NK-92 (cell line): Measurements from ENCODE around the gene FIBP.

Experiments
- DNase-seq: peaks from one replicate; lab custom pipeline; 2025; ENCODE audit not compliant: unreplicated experiment; lab: John Stamatoyannopoulos, UW

FIBP gene

DNA sequence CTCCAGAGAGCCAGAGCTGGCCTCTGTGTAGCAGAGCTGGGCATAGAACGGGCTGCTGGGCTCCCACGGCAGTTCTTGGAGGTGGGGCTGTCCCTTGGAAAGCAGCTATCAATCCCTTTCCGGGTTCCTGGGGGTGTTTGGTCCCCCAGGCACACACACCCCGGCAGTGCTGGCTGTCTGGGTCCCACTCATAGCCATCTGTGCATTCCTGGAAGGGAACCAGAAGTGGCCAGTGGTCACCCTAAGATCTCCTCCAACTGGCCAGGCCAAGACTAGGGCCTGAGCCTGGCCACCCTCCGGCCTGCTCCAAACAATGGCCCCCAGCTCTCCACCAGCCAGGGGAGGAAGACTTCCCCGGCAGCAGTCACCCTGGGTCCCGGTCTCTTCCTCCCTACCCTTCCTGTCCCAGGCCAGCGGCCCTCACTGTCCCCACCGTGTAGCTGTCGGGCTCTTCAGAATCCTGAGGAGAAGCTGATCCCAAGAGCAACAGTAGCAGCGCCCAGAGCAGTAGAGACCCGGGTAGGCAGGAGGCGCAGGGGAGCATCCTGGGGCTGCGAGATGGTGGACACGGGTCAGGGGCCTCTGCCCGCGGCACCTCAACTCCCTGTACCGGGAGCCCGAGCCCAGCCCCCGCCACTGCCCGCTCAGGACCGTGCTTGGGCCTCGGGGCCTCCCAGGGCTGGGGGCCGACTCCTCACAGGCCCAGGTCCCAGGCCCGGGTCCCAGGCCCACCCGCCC, 16.3 kb downstream of the FIBP start:
- no peak for DNase-seq

DNA sequence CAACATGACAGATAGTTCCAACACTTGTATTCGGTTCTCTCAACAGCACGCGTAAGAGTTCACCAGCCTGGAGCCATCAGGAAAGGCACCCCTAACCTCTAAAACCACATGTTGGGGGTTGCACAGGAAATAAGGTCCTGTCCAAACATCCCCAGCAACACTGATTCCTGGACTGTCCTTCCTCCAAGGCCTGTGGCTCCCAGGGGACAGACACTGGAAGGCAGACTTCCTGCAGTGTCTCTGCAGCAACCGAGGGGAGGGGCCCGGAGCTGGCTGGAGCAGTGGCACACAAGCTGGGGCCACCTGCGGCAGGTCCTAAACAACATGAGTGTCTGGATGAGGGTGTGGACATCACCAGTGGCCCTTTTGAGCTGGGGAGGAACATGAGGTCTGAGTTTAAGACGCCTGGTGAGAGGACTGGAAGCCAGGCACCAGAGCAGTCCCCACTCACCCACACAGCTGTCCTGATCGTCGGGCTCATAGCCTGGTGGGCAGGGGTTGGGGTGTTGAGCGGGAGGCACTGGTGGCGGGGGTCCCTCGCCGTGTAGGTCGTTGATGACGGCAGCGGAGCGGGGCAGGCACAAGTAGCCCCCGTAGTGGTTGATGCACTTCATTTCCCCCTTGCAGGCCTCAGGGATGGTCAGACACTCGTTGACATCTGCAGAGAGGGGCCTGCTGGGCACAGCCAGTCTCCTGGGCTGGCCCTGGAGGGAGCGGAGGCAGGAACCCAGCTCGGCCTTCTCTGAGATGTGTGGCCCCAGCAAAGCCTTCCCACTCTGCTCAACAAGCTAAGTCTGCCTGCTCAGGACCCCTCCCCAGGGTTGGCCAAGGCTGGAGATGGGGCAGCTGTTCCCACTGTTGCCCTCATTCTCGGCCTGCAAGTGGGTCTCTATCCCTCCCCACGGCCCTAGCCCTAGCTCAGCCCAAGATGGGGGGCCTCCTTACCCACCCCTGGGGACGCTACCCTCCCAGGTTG, 17.3 kb downstream of the FIBP start:
- DNase-seq: no peak

DNA sequence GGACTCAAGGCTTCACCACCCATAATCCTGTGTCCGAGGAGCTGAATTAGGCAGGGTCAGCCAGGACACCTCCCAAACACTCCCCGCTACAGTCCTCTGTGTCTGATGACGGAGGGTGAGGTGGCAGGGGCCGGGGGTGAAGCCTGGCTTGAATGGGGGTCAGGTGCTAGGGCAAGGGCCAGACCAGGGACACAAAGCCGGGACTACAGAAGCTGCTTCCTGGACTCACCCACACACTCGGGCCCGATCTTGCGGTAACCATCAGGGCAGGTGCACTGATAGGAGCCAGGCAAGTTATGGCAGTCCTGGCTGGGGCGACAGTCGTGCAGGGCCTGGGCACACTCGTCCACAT, 18.0 kb downstream of the FIBP start:
- DNase-seq: no peak

- DNase-seq: no peak
These were observed 18.5 kb downstream of the FIBP start for GRCh38 chr11:65869643-65870306.

DNA sequence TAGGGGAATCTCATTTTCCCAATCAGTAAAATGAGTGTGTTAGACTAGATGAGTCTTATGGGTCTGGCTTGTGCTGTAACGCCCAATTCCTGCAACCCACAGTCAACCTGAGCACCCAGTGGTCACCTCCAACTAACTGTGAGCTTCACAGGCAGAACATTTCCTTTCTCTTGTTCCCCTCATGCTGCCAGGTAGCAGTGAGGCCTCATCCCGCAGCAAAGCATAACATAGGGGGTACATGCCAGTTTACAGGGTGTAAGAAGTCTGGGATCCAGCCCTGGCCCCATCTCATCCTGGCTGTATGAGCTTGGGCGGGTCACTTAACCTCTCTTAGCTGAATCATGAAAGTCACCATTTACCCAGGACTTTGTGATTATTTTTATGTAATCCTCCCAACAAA, 19.4 kb downstream of the FIBP start:
- no peak for DNase-seq

- DNase-seq: no peak
These were observed 20.1 kb downstream of the FIBP start for GRCh38 chr11:65868076-65868667.

DNA sequence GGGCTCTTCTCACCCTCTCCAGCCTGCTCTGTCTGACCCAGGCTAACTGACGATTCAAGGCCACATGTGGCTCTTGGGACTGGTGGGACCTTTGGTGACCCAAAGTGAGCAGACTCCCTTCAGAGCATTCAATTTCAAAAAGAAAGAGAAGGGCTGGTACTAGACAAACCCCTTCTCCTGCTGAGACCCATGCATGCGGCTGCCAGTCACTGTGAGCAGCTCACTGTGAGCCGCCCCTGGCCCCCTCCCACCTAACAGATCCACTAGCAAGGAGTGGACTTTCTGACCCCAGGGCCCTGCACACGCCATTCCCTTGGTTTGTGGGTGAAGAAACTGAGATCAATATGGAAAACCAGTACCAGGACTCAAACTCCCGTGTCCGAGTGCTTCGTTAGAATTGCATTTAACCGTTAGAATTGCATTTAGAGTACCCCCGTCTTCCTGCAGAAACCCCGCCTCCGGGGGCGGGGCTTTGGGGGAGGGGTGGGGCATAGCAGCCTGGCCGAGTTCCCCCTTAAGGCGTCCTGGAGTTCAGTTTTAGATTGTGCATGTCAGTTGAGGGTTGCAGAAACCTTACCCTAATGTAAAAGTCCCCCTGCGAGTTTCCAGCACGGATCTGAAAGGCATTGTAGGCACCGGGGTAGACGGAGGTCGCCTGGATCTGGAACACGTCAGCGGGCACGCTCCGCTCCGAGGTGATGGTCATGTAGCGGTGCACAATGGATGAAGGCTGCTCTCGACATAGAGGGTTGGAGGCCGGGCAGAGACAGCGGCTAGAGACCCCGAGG, 20.8 kb downstream of the FIBP start:
- no peak for DNase-seq

DNA sequence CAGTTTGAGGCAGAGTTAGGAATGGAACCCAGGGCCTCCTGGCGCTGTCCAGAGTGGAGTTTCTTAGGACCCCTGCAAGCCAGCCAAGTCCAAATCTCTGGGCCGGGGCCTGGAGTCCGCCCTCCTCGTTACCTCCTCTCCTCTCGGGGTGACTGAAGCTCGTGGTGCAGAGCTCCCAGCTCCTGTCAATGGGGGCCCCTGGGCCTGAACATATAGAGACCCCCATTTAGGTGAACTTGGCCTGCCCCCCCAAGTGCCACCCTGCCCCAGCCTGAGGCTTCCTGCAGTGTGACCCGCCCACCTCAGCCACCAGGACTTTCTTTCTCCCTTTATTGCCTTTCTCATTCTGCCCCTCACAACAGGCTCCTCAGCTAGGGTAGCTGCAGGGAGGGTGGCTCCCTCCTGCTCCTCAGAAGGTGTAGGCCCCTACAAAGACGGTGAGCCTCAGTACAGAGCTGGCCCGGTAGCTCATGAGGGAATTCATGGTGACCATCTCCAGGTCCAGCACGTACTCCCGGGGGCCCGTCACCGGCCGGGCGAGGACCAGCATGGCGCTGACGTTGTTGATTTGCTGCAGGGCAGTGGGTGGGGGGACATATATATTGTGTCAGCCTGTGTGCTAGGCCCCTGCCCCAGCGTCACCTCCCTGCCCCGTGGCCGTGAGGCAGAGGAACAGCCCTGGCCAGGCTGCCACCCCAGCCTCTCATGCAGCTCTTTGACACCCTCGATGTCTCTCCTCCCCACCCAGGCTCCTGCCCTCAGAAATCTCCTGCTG, 21.6 kb downstream of the FIBP start:
- DNase-seq: no peak

- DNase-seq: no peak
These were observed 22.6 kb downstream of the FIBP start for GRCh38 chr11:65865550-65866172.

DNA sequence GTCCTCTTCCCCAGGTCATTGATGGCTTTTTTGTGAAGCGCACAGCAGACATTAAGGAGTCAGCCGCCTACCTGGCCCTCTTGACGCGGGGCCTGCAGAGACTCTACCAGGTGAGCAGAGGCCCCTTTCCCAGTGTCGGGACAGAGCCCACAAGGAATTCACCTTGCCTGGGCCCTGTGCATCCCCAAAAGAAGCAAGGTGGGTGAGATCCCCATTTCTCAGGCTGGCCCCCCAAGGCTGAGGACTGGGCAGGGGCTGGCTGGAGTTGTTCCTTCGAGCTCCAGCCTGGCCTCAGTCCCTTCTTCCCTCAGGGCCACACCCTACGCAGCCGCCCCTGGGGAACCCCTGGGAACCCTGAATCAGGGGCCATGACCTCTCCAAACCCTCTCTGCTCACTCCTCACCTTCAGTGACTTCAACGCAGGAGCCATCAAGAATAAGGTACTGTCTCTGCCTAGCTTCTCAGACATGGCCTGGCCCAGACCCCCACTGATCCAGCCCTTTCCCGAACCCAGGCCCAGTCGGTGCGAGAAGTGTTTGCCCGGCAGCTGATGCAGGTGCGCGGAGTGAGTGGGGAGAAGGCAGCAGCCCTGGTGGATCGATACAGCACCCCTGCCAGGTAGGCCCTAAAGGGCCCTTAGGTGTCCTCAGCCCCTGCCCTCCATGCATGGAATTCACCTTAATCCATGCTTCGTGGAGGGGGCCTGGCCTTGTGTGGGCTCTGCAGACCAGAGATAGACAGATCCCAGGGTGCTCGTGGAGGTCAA, 23.4 kb downstream of the FIBP start:
- no peak for DNase-seq

- no peak for DNase-seq
These were observed 24.2 kb downstream of the FIBP start for GRCh38 chr11:65863889-65864705.

DNA sequence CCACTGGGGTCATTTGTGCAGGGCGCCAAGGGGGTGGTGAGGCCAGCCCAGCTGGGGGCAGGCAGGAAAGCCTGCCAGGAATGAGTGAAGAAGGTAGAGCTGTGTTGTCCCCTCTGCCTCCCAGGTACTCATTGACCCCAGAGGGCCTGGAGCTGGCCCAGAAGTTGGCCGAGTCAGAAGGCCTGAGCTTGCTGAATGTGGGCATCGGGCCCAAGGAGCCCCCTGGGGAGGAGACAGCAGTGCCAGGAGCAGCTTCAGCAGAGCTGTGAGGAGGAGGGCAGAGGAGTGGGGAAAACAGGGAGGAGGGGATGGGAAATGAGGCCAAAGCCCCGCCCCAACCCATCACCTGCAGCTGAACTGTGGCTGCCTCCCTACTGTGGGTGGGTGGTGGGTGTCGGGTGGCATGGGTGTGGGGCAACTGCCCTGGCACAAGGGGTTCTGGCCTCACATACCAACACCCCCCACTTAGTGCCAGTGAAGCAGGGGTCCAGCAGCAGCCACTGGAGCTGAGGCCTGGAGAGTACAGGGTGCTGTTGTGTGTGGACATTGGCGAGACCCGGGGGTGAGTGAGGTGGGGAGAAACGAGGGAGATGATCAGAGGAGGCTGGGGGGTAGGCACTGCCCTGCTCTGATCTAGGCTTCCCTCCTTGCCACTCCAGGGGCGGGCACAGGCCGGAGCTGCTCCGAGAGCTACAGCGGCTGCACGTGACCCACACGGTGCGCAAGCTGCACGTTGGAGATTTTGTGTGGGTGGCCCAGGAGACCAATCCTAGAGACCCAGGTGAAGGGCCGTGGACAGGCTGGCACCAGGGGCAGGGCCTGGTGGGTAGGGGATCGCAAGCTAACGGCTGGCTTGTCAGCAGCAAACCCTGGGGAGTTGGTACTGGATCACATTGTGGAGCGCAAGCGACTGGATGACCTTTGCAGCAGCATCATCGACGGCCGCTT, 25.1 kb downstream of the FIBP start:
- no peak for DNase-seq

DNA sequence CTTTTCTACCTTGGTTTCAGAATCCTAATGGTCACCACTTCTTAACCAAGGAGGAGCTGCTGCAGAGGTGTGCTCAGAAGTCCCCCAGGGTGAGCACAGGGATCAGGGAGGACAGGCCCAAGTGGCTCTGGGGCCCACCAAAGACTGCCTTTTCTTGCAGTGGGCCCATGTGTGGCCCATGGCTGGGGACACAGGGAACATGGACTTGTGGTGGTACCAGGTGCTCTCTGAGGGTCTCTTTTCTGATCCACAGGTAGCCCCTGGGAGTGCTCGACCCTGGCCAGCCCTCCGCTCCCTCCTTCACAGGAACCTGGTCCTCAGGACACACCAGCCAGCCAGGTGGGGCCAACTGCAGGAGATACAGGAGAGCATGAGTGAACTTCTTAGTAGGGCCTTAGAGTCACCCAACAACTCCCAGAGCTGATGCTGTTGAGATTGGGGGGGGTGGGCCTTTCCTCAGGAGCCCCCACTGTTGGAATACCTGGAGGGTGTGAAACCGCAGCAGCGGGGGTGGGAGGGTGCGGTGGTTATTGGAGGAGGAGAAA, 26.0 kb downstream of the FIBP start:
- DNase-seq: no peak

- no peak for DNase-seq
These were observed 26.6 kb downstream of the FIBP start for GRCh38 chr11:65861533-65862183.

DNA sequence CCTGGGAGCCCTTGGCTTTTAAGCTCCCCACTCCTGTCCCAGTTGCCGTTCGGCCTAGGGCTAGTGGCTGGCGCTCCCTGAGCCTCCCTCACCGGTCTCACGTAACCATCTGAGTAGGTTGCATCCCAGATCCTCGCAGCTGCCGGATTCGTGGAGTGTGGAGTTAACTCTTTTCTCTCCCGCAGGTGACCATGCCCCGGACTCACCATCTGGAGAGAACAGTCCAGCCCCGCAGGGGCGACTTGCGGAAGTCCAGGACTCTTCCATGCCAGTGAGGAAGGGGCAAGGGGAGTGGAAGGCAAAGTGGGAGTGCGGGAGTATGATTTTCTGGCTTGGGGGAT, 27.1 kb downstream of the FIBP start:
- DNase-seq: no peak
